HCT116 (cell line): Measurements from ENCODE around the gene TXLNA.

Experiments used
- CTCF ChIP-seq, 3 experiments: fragments of 200-600 bp in 1 of 3; sonication (generic) in 1 of 3; IDR thresholded peaks in 2 of 3; conservative IDR thresholded peaks in 1 of 3; 2 replicates each; pipeline ENCODE4 v1.5.1; 2012 to 2017; ENCODE audit warnings: low read depth in 2 of 3, low read length in 2 of 3, antibody characterized with exemption in 1 of 3, borderline replicate concordance in 1 of 3, control low read depth in 1 of 3, mild to moderate bottlenecking in 1 of 3, mixed read lengths in 1 of 3, mixed run types in 1 of 3, moderate library complexity in 1 of 3; ENCODE audit not compliant: insufficient read depth in 1 of 3
- ELF1 ChIP-seq: IDR thresholded peaks from 2 replicates; pipeline ENCODE4 v1.6.1; 2012; ENCODE audit warnings: low read depth, borderline replicate concordance
- EZH2phosphoT487 ChIP-seq: fragments of 200-600 bp; IDR thresholded peaks from 2 replicates; pipeline ENCODE4 v1.6.1; 2018; ENCODE audit warnings: antibody characterized with exemption, borderline replicate concordance
- FOSL1 ChIP-seq: IDR thresholded peaks from 2 replicates; pipeline ENCODE4 v1.6.1; 2012; ENCODE audit warnings: low read depth
- MAX ChIP-seq: IDR thresholded peaks from 2 replicates; pipeline ENCODE4 v1.6.1; 2012
- POLR2A ChIP-seq: IDR thresholded peaks from 2 replicates; pipeline ENCODE4 v1.7.0; 2011; ENCODE audit warnings: borderline replicate concordance; ENCODE audit not compliant: insufficient read depth, insufficient read length; ENCODE audit errors: extremely low read depth
- POLR2AphosphoS5 ChIP-seq: IDR thresholded peaks from 2 replicates; pipeline ENCODE4 v1.6.1; 2011; ENCODE audit warnings: mild to moderate bottlenecking, low read depth, low read length, moderate library complexity
- SRF ChIP-seq: IDR thresholded peaks from 2 replicates; pipeline ENCODE4 v1.6.1; 2012; ENCODE audit warnings: low read depth
- YY1 ChIP-seq: IDR thresholded peaks from 2 replicates; pipeline ENCODE4 v1.6.1; 2011; ENCODE audit warnings: low read length, low read depth, moderate library complexity, mild to moderate bottlenecking; ENCODE audit not compliant: insufficient replicate concordance; ENCODE audit errors: extremely low read depth
- TF ChIP-seq, protein P1 (sequence below): IDR thresholded peaks from 2 replicates; pipeline ENCODE4 v1.6.1; 2012; ENCODE audit warnings: low read depth

DNA sequence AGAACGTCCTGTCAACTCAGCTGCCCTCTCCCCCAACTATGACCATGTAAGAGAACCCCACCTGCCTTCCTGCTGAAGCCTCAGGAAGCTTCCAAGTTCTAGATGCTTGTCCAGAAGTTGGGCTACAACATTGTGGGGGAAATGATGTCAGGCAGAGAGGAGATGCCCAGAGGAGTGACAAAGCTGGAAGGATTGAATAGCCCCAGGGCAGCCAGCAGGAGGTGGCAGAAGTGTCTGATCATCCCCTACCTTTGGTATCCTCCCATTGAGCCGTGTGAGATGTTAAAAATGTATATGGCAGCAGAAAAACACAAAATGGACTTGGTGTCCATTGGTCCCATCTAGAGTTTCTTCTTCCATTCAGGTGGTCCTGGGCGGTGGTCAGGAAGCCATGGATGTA lies 49.3 kb downstream of the TXLNA start:
- TF ChIP-seq CTCF (IDR thresholded peaks at IDR 0.05 in 2 of 3, conservative IDR thresholded peaks at IDR 0.05 in 1 of 3; ENCODE audit: borderline replicate concordance in 1 of 3, insufficient read depth in 1 of 3, low read depth in 2 of 3, low read length in 2 of 3), result no peak
- no peak for TF ChIP-seq SRF
- TF ChIP-seq YY1, result no peak
- TF ChIP-seq POLR2AphosphoS5, result no peak
- TF ChIP-seq FOSL1, result no peak
- no peak for TF ChIP-seq MAX
- TF ChIP-seq, protein P1, sequence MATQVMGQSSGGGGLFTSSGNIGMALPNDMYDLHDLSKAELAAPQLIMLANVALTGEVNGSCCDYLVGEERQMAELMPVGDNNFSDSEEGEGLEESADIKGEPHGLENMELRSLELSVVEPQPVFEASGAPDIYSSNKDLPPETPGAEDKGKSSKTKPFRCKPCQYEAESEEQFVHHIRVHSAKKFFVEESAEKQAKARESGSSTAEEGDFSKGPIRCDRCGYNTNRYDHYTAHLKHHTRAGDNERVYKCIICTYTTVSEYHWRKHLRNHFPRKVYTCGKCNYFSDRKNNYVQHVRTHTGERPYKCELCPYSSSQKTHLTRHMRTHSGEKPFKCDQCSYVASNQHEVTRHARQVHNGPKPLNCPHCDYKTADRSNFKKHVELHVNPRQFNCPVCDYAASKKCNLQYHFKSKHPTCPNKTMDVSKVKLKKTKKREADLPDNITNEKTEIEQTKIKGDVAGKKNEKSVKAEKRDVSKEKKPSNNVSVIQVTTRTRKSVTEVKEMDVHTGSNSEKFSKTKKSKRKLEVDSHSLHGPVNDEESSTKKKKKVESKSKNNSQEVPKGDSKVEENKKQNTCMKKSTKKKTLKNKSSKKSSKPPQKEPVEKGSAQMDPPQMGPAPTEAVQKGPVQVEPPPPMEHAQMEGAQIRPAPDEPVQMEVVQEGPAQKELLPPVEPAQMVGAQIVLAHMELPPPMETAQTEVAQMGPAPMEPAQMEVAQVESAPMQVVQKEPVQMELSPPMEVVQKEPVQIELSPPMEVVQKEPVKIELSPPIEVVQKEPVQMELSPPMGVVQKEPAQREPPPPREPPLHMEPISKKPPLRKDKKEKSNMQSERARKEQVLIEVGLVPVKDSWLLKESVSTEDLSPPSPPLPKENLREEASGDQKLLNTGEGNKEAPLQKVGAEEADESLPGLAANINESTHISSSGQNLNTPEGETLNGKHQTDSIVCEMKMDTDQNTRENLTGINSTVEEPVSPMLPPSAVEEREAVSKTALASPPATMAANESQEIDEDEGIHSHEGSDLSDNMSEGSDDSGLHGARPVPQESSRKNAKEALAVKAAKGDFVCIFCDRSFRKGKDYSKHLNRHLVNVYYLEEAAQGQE, result no peak
- TF ChIP-seq POLR2A, result no peak
- TF ChIP-seq EZH2phosphoT487, result no peak
- no peak for TF ChIP-seq ELF1
